HL-60 (cell line): ENCODE data around the gene PANX2.
A peak's percentile ranks its signal among the peaks of the same experiment; 100 is the strongest.

Source experiments
- DNase-seq, 2 experiments: peaks; one replicate each; pipeline ENCODE4 v3.0.0-alpha.2; 2010 to 2020; ENCODE audit warnings: low read depth in 1 of 2, low spot score in 1 of 2
- H3K27ac ChIP-seq: fragments of 250-450 bp; sonication (Bioruptor Pico); replicated peaks from 2 replicates; pipeline ENCODE4 v1.5.1; 2020; ENCODE audit warnings: mild to moderate bottlenecking, moderate library complexity
- H3K27me3 ChIP-seq: fragments of 250-450 bp; sonication (Bioruptor Pico); 2 replicates; pipeline ENCODE4 v1.5.1; 2021; ENCODE audit warnings: mild to moderate bottlenecking, moderate library complexity; ENCODE audit not compliant: insufficient read depth, poor library complexity, severe bottlenecking
- H3K4me3 ChIP-seq: replicated peaks from 2 replicates; pipeline ENCODE4 v1.5.1; 2011; ENCODE audit warnings: mild to moderate bottlenecking, control low read depth, low read length; ENCODE audit not compliant: insufficient read depth
- CTCF ChIP-seq: IDR thresholded peaks from one replicate; pipeline ENCODE4 v1.5.1; 2011; ENCODE audit warnings: low read length, control low read depth, inconsistent platforms; ENCODE audit not compliant: insufficient read depth
- GABPA ChIP-seq: IDR thresholded peaks from 2 replicates; pipeline ENCODE4 v1.6.1; 2012; ENCODE audit warnings: low read depth
- POLR2AphosphoS5 ChIP-seq: IDR thresholded peaks from 2 replicates; pipeline ENCODE4 v1.6.1; 2012; ENCODE audit warnings: low read depth
- REST ChIP-seq: IDR thresholded peaks from 2 replicates; pipeline ENCODE4 v1.6.1; 2012; ENCODE audit warnings: low read depth; ENCODE audit not compliant: insufficient replicate concordance
- SPI1 ChIP-seq: IDR thresholded peaks from 2 replicates; pipeline ENCODE4 v1.6.1; 2012; ENCODE audit warnings: low read depth, mild to moderate bottlenecking, borderline replicate concordance

The PANX2 gene

GRCh38 chr22:50141462-50141861, 29.1 kb upstream of the PANX2 start:
- H3K27ac ChIP-seq, result no peak overlapping the region
- no peak overlapping the region for H3K4me3 ChIP-seq
- no peak for DNase-seq
- TF ChIP-seq SPI1 (no peak), CTCF (no peak), REST (no peak), POLR2AphosphoS5 (no peak), GABPA (no peak)
- no peaks in the 10 kb centered on the region for H3K27me3 ChIP-seq

GRCh38 chr22:50141891-50142363, 28.6 kb upstream of the PANX2 start:
- H3K4me3 ChIP-seq, result no peak overlapping the region
- H3K27ac ChIP-seq, result no peak overlapping the region; the same call in 1 of the 2 replicates
- TF ChIP-seq GABPA (no peak), REST (no peak), CTCF (no peak), SPI1 (no peak), POLR2AphosphoS5 (no peak)
- DNase-seq, result no peak
- H3K27me3 ChIP-seq, result no peaks in the 10 kb centered on the region

- no peak for TF ChIP-seq CTCF
- no peak for TF ChIP-seq SPI1
- peak; percentile 17 for TF ChIP-seq REST
- H3K27ac ChIP-seq, result peak overlapping the region; percentile 50
- H3K27me3 ChIP-seq, result no peaks in the 10 kb centered on the region
- no peak overlapping the region for H3K4me3 ChIP-seq
- peak in 1 of 2 experiments; percentile 50 for DNase-seq
These were observed 27.4 kb upstream of the PANX2 start for GRCh38 chr22:50143096-50143495.
